OCI-LY7 (cell line): ENCODE results near the gene TMEM50B. TPM values are rescaled to one million over a fixed set of nuclear protein-coding genes. Genes with fewer than 3 reads are reported as not detected.

Source experiments
- BruUV-seq: library from RNA; stranded (reverse); fragments of 400-500 nt; replicated peaks from 2 replicates; lab custom pipeline; 2021; lab: Mats Ljungman, UMichigan
- CTCF ChIA-PET: fragments of 300-600 bp; sonication (Branson Sonifier 250); formaldehyde crosslinking; loops from one replicate; lab custom pipeline; 2022; ENCODE audit warnings: antibody characterized with exemption; ENCODE audit not compliant: unreplicated experiment; lab: Charles Lee
- POLR2A ChIA-PET: fragments of 300-600 bp; sonication (Branson Sonifier 250); formaldehyde crosslinking; loops from one replicate; lab custom pipeline; 2022; ENCODE audit warnings: antibody characterized with exemption; lab: Charles Lee
- DNase-seq: peaks from one replicate; pipeline ENCODE4 v3.0.0-alpha.2; 2015; ENCODE audit warnings: low spot score
- H2AFZ ChIP-seq: fragments of 200-600 bp; sonication (generic), shearing (Covaris generic); 2 replicates; pipeline ENCODE4 v1.6.1; 2014; ENCODE audit warnings: mild to moderate bottlenecking, antibody characterized with exemption, low read length, moderate library complexity
- H3K27ac ChIP-seq: fragments of 200-600 bp; sonication (generic); 2 replicates; pipeline ENCODE4 v1.5.1; 2014; ENCODE audit warnings: mixed run types, low read depth, mild to moderate bottlenecking, moderate library complexity, low read length, inconsistent platforms; ENCODE audit not compliant: poor library complexity, severe bottlenecking
- H3K36me3 ChIP-seq: fragments of 200-600 bp; sonication (generic); 2 replicates; pipeline ENCODE4 v1.6.1; 2014; ENCODE audit warnings: mild to moderate bottlenecking, antibody characterized with exemption, low read length, moderate library complexity, mixed read lengths; ENCODE audit not compliant: insufficient read depth
- H3K4me1 ChIP-seq: fragments of 200-600 bp; sonication (generic); 2 replicates; pipeline ENCODE4 v1.5.1; 2014; ENCODE audit warnings: mild to moderate bottlenecking, low read length; ENCODE audit not compliant: insufficient read depth, poor library complexity, severe bottlenecking
- H3K4me2 ChIP-seq: fragments of 200-600 bp; sonication (generic); 2 replicates; pipeline ENCODE4 v1.6.1; 2014; ENCODE audit warnings: mild to moderate bottlenecking, low read length
- H3K4me3 ChIP-seq: fragments of 200-600 bp; sonication (generic); 2 replicates; pipeline ENCODE4 v1.5.1; 2014; ENCODE audit warnings: mild to moderate bottlenecking, low read depth, low read length; ENCODE audit not compliant: poor library complexity, severe bottlenecking
- H3K79me2 ChIP-seq: fragments of 200-600 bp; sonication (generic); 2 replicates; pipeline ENCODE4 v1.6.1; 2016; ENCODE audit warnings: low read depth, mild to moderate bottlenecking, low read length, moderate library complexity, mixed read lengths; ENCODE audit not compliant: insufficient read depth
- H3K9me2 ChIP-seq: fragments of 200-600 bp; sonication (generic); 2 replicates; pipeline ENCODE4 v1.6.1; 2016; ENCODE audit warnings: mild to moderate bottlenecking, low read length, mixed read lengths; ENCODE audit not compliant: insufficient read depth
- H3K9me3 ChIP-seq: fragments of 200-600 bp; sonication (generic); 2 replicates; pipeline ENCODE4 v1.6.1; 2014; ENCODE audit warnings: mild to moderate bottlenecking, mixed run types, low read length, mixed read lengths
- H4K20me1 ChIP-seq: fragments of 200-600 bp; sonication (generic); 2 replicates; pipeline ENCODE4 v1.6.1; 2014; ENCODE audit warnings: mild to moderate bottlenecking, antibody characterized with exemption, low read length, moderate library complexity, mixed read lengths; ENCODE audit not compliant: insufficient read depth
- EZH2phosphoT487 ChIP-seq: fragments of 200-600 bp; sonication (generic); IDR thresholded peaks from 2 replicates; pipeline ENCODE4 v1.6.1; 2018; ENCODE audit warnings: low read depth, borderline replicate concordance, mild to moderate bottlenecking, mixed run types, antibody characterized with exemption, low read length, moderate library complexity, mixed read lengths
- intact Hi-C: fragments of 100-400 bp; cut with micrococcal nuclease; formaldehyde crosslinking; loops from one replicate; pipeline ENCODE4 v1.10.0; 2022; ENCODE audit not compliant: unreplicated experiment
- total RNA-seq, 2 experiments: library from RNA; depleted of rRNA in 1 of 2; stranded (reverse); fragments of >200 nt in 1 of 2; shearing (Covaris generic) in 1 of 2; gene quantifications; 2 replicates each; pipeline ENCODE4 v1.2.3, GENCODE V29; 2014 to 2022
- TF ChIP-seq, protein P1 (sequence below): fragments of 200-600 bp; sonication (generic); conservative IDR thresholded peaks from 2 replicates; pipeline ENCODE4 v1.5.1; 2014; ENCODE audit warnings: mild to moderate bottlenecking, antibody characterized with exemption, low read length, moderate library complexity, mixed read lengths

The TMEM50B gene
- total RNA-seq, 2 experiments from 2014 or later = 24.4 to 30.3 TPM

- no peak overlapping the region for H3K4me3 ChIP-seq
- BruUV-seq = no TSS peak
- H3K36me3 ChIP-seq = peaks cover 84% of the 10 kb centered on the region
- intact Hi-C loops = no loop called here
- ChIA-PET POLR2A (interaction anchor here (1.0 kb wide), 1 partner anchor 16 kb away, joined by 3 read pairs; no protein-coding TSS in a partner anchor), CTCF (no interaction called here)
- H3K9me3 ChIP-seq = no peaks in the 10 kb centered on the region
- no peak overlapping the region for H3K4me2 ChIP-seq
- no peaks in the 10 kb centered on the region for H4K20me1 ChIP-seq
- no peak overlapping the region for H2AFZ ChIP-seq
- no peak overlapping the region for H3K27ac ChIP-seq
- no peak for TF ChIP-seq EZH2phosphoT487
- TF ChIP-seq, protein P1, sequence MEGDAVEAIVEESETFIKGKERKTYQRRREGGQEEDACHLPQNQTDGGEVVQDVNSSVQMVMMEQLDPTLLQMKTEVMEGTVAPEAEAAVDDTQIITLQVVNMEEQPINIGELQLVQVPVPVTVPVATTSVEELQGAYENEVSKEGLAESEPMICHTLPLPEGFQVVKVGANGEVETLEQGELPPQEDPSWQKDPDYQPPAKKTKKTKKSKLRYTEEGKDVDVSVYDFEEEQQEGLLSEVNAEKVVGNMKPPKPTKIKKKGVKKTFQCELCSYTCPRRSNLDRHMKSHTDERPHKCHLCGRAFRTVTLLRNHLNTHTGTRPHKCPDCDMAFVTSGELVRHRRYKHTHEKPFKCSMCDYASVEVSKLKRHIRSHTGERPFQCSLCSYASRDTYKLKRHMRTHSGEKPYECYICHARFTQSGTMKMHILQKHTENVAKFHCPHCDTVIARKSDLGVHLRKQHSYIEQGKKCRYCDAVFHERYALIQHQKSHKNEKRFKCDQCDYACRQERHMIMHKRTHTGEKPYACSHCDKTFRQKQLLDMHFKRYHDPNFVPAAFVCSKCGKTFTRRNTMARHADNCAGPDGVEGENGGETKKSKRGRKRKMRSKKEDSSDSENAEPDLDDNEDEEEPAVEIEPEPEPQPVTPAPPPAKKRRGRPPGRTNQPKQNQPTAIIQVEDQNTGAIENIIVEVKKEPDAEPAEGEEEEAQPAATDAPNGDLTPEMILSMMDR = no peak
- DNase-seq = no peak
- peaks cover 16% of the 10 kb centered on the region for H3K4me1 ChIP-seq
- no peaks in the 10 kb centered on the region for H3K9me2 ChIP-seq
- peaks cover 80% of the 10 kb centered on the region for H3K79me2 ChIP-seq
Measured at GRCh38 chr21:33411949-33412430, 67.8 kb downstream of the TMEM50B start.

GRCh38 chr21:33406493-33406892 lies 73.3 kb downstream of the TMEM50B start:
- Histone ChIP-seq H3K4me1 (peaks cover 43% of the 10 kb centered on the region), H3K27ac (no peak overlapping the region), H3K9me2 (no peaks in the 10 kb centered on the region), H3K36me3 (peaks cover 45% of the 10 kb centered on the region), H3K79me2 (peaks cover 77% of the 10 kb centered on the region), H4K20me1 (peaks cover 5% of the 10 kb centered on the region; the same call in 1 of the 2 replicates), H2AFZ (no peak overlapping the region), H3K4me2 (peak overlapping the region; percentile 89; the same call in 1 of the 2 replicates), H3K4me3 (no peak overlapping the region), H3K9me3 (no peaks in the 10 kb centered on the region)
- ChIA-PET POLR2A (interaction anchor here (0.6 to 0.8 kb wide), 5 partner anchors 9 to 446 kb away, joined by 3 to 5 read pairs (median 4); no protein-coding TSS in a partner anchor), CTCF (no interaction called here)
- no peak for TF ChIP-seq EZH2phosphoT487
- TF ChIP-seq, protein P1 = no peak
- no TSS peak for BruUV-seq
- intact Hi-C loops = no loop called here
- DNase-seq = no peak
